Breast epithelium (tissue), 4 donors: Measurements from ENCODE around the gene TAX1BP3. TPM values are rescaled to one million over a fixed set of nuclear protein-coding genes. Genes with fewer than 3 reads are reported as not detected.

Experiments used
- DNase-seq, 2 donors: peaks; one replicate each; pipeline ENCODE4 v3.0.0-alpha.2; 2019; ENCODE audit warnings: low spot score in 2 of 2
- H3K27ac ChIP-seq, 2 donors: fragments of 200-600 bp; sonication (generic) in 1 of 2; one replicate each; pipeline ENCODE4 v1.5.1; 2016 to 2019; ENCODE audit warnings: mild to moderate bottlenecking in 1 of 2
- H3K27me3 ChIP-seq, 2 donors: fragments of 200-600 bp; sonication (generic) in 1 of 2; one replicate each; pipeline versions ENCODE4 v1.5.1 to v1.6.0; 2017 to 2019; ENCODE audit warnings: control low read depth in 1 of 2, mild to moderate bottlenecking in 1 of 2
- H3K36me3 ChIP-seq: fragments of 200-600 bp; one replicate; pipeline ENCODE4 v1.5.1; 2019
- H3K4me1 ChIP-seq, 2 donors: fragments of 200-600 bp; sonication (generic); one replicate each; pipeline ENCODE4 v1.5.1; 2016 to 2019; ENCODE audit warnings: control low read depth in 1 of 2
- H3K4me3 ChIP-seq, 3 donors: fragments of 200-600 bp; sonication (generic); 1 replicate in 2 of 3; 2 replicates in 1 of 3; pipeline ENCODE4 v1.5.1; 2016 to 2019; ENCODE audit warnings: mild to moderate bottlenecking in 3 of 3, moderate library complexity in 2 of 3
- H3K9me3 ChIP-seq, 2 donors: fragments of 200-600 bp; sonication (generic) in 1 of 2; one replicate each; pipeline ENCODE4 v1.5.1; 2016 to 2019; ENCODE audit warnings: control low read depth in 1 of 2
- CTCF ChIP-seq, 3 donors: fragments of 450-650 bp; IDR thresholded peaks; one replicate each; pipeline ENCODE4 v1.5.1; 2016 to 2017; ENCODE audit warnings: antibody characterized with exemption in 3 of 3, mild to moderate bottlenecking in 3 of 3, moderate library complexity in 3 of 3
- POLR2A ChIP-seq: fragments of 450-650 bp; IDR thresholded peaks from one replicate; pipeline ENCODE4 v1.6.1; 2016; ENCODE audit warnings: antibody characterized with exemption, mild to moderate bottlenecking, moderate library complexity
- POLR2AphosphoS5 ChIP-seq, 3 donors: sonication (generic); formaldehyde crosslinking; IDR thresholded peaks; one replicate each; pipeline ENCODE4 v1.6.1; 2017; ENCODE audit warnings: antibody characterized with exemption in 3 of 3
- intact Hi-C: fragments of 100-400 bp; cut with DNase I; formaldehyde crosslinking; loops from one replicate; pipeline ENCODE4 v1.15.1; 2023; ENCODE audit warnings: low total_unique reads
- total RNA-seq, 3 donors: library from RNA; depleted of rRNA; stranded (reverse); fragments of >200 nt; gene quantifications; one replicate each; pipeline ENCODE4 v1.1.0, GENCODE V29; 2016

TAX1BP3 gene
- total RNA-seq, 3 donors from 2014 or later = 79.6 to 134 (median 107) TPM

GRCh38 chr17:3621146-3621720 is 47.1 kb downstream of the TAX1BP3 start:
- no peak overlapping the region for H3K27ac ChIP-seq
- H3K36me3 ChIP-seq = peaks cover 11% of the 10 kb centered on the region

GRCh38 chr17:3615160-3615870 is 53.1 kb downstream of the TAX1BP3 start:
- no peak overlapping the region for H3K4me3 ChIP-seq
- intact Hi-C loops = no loop called here
- no peaks in the 10 kb centered on the region for H3K9me3 ChIP-seq
- no peak for TF ChIP-seq POLR2A
- TF ChIP-seq POLR2AphosphoS5 (IDR thresholded peaks at IDR 0.05) = no peak
- no peak for TF ChIP-seq CTCF (IDR thresholded peaks at IDR 0.05)
- H3K4me1 ChIP-seq = no peaks in the 10 kb centered on the region
- no peaks in the 10 kb centered on the region for H3K36me3 ChIP-seq
- H3K27ac ChIP-seq = no peak overlapping the region
- H3K27me3 ChIP-seq = no peaks in the 10 kb centered on the region
- DNase-seq = no peak

More at GRCh38 chr17:3621146-3621720, 47.1 kb downstream of the TAX1BP3 start:
- H3K9me3 ChIP-seq = no peaks in the 10 kb centered on the region
- no peak for DNase-seq
- no peak overlapping the region for H3K4me3 ChIP-seq
- H3K4me1 ChIP-seq = no peaks in the 10 kb centered on the region
- H3K27me3 ChIP-seq = no peaks in the 10 kb centered on the region
- intact Hi-C loops = no loop called here
- no peak for TF ChIP-seq CTCF (IDR thresholded peaks at IDR 0.05)
- TF ChIP-seq POLR2A = no peak
- TF ChIP-seq POLR2AphosphoS5 (IDR thresholded peaks at IDR 0.05) = no peak

- Histone ChIP-seq H3K4me1 (no peaks in the 10 kb centered on the region), H3K9me3 (no peaks in the 10 kb centered on the region), H3K27ac (no peak overlapping the region), H3K4me3 (no peak overlapping the region), H3K36me3 (peaks cover 8% of the 10 kb centered on the region), H3K27me3 (no peaks in the 10 kb centered on the region)
- intact Hi-C loops = no loop called here
- TF ChIP-seq POLR2AphosphoS5 (IDR thresholded peaks at IDR 0.05) (no peak), POLR2A (no peak), CTCF (IDR thresholded peaks at IDR 0.05) (no peak)
- DNase-seq = no peak
Measured at GRCh38 chr17:3613124-3613523, 55.3 kb downstream of the TAX1BP3 start.

Other genes with a start within 250 kb of the TAX1BP3 start
- not detected for gene OR1E2, start 234.7 kb downstream of the TAX1BP3 start, total RNA-seq
- under 1 TPM; 0.29 to 0.98 (median 0.80) TPM for gene SPATA22, start 196.8 kb downstream of the TAX1BP3 start, total RNA-seq
- gene ASPA, start 192.6 kb downstream of the TAX1BP3 start, total RNA-seq = 1 to 10 TPM in 2 of 3 donors, under 1 TPM in 1; 0.98 to 3.8 (median 1.6) TPM
- gene TRPV3, start 110.8 kb downstream of the TAX1BP3 start, total RNA-seq = 1 to 10 TPM in 2 of 3 donors, under 1 TPM in 1; 0.98 to 1.1 (median 1.0) TPM
- 1 to 10 TPM; 4.9 to 5.9 (median 5.9) TPM for gene TRPV1, start 59.2 kb downstream of the TAX1BP3 start, total RNA-seq
- 10 to 100 TPM in 2 of 3 donors, 1 to 10 TPM in 1; 9.5 to 17.4 (median 16.4) TPM for gene SHPK, start 32.3 kb downstream of the TAX1BP3 start, total RNA-seq
- gene CTNS, start 31.8 kb downstream of the TAX1BP3 start, total RNA-seq = 10 to 100 TPM; 20.0 to 31.0 (median 20.1) TPM
- 10 to 100 TPM; 12.5 to 19.0 (median 15.1) TPM for gene EMC6, start 234 bp upstream of the TAX1BP3 start, total RNA-seq
- 1 to 10 TPM in 1 of 3 donors, under 1 TPM in 2; 0.29 to 2.0 (median 0.32) TPM for gene P2RX5, start 27.6 kb upstream of the TAX1BP3 start, total RNA-seq
- gene HASPIN, start 55.3 kb upstream of the TAX1BP3 start, total RNA-seq = under 1 TPM; 0.29 to 0.48 (median 0.33) TPM
- 10 to 100 TPM; 26.5 to 31.2 (median 27.1) TPM for gene ITGAE, start 132.6 kb upstream of the TAX1BP3 start, total RNA-seq
- 10 to 100 TPM; 21.6 to 34.1 (median 25.9) TPM for gene NCBP3, start 177.7 kb upstream of the TAX1BP3 start, total RNA-seq
- 1 to 10 TPM; 3.0 to 7.8 (median 6.9) TPM for gene CAMKK1, start 224.5 kb upstream of the TAX1BP3 start, total RNA-seq
- 1 to 10 TPM; 1.2 to 3.5 (median 2.0) TPM for gene P2RX1, start 247.9 kb upstream of the TAX1BP3 start, total RNA-seq